Activated naive CD8-positive, alpha-beta T cell treated with anti-CD3 and anti-CD28 coated beads, Interleukin-2, amount 10 ng/mL, durations not matched to agents 7 days and 5 days (primary cell): ENCODE data around the gene INAVA. TPM values are rescaled to one million over a fixed set of nuclear protein-coding genes. Genes with fewer than 3 reads are reported as not detected.

Experiments
- ATAC-seq: fragments of 150-1000 bp; cut with Tn5 transposase; one replicate; pipeline ENCODE4 v1.10.0; 2021; ENCODE audit warnings: low read depth, moderate library complexity
- POLR2A ChIA-PET: fragments of 350-600 bp; sonication (Branson Sonifier 250); formaldehyde crosslinking; loops from one replicate; lab custom pipeline; 2021; ENCODE audit warnings: antibody characterized with exemption; lab: Charles Lee
- DNase-seq: peaks from one replicate; pipeline ENCODE4 v3.0.0; 2021
- H3K27ac Mint-ChIP-seq: one replicate; pipeline ENCODE4 v1.8.0; 2022; ENCODE audit warnings: mild to moderate bottlenecking, mixed read lengths
- H3K27me3 Mint-ChIP-seq: one replicate; pipeline ENCODE4 v1.8.0; 2022; ENCODE audit warnings: mild to moderate bottlenecking, moderate library complexity, mixed read lengths
- H3K36me3 Mint-ChIP-seq: one replicate; pipeline ENCODE4 v1.8.0; 2021; ENCODE audit warnings: mild to moderate bottlenecking, mixed read lengths
- H3K4me1 Mint-ChIP-seq: one replicate; pipeline ENCODE4 v1.8.0; 2021; ENCODE audit warnings: mixed read lengths
- H3K4me3 Mint-ChIP-seq: one replicate; pipeline ENCODE4 v1.8.0; 2022; ENCODE audit warnings: mild to moderate bottlenecking, moderate library complexity, mixed read lengths
- H3K9me3 Mint-ChIP-seq: one replicate; pipeline ENCODE4 v1.8.0; 2021; ENCODE audit warnings: mixed read lengths
- total RNA-seq, 2 experiments: library from RNA; stranded (reverse); gene quantifications; one replicate each; pipeline ENCODE4 v1.2.3, GENCODE V29; 2021

INAVA gene
- total RNA-seq, 2 experiments from 2014 or later, result 0.14 to 0.25 TPM

DNA sequence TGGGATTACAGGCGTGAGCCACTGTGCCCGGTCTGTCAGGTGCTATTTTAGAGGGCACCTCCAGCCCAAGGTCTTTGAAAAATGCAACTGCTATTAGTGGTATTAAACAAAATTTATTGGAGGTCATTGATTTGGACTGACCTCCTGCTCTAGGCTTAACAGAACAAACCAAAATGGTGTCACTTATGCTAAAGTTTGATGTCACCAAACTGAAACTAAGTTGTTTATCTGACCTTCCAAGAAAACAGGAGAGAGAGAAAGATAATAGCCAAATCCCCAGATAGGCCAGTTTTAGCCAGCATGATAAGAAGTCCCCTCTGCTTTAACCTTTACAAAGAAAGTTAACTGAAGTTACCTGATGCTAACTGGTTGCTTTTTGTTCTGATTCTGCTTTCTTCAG is 8.1 kb upstream of the INAVA start:
- Mint-ChIP-seq H3K36me3 (peaks cover 4% of the 10 kb centered on the region), H3K9me3 (no peaks in the 10 kb centered on the region), H3K27me3 (peaks cover 14% of the 10 kb centered on the region), H3K4me1 (peaks cover 49% of the 10 kb centered on the region), H3K27ac (no peak overlapping the region), H3K4me3 (no peak overlapping the region)
- ATAC-seq (no peak), DNase-seq (peak; percentile 11)
- POLR2A ChIA-PET, result interaction anchor here (0.6 kb wide), 1 partner anchor 217 kb away, joined by 3 read pairs; no protein-coding TSS in a partner anchor

GRCh38 chr1:200887036-200887435 is 7.7 kb upstream of the INAVA start:
- DNase-seq (peak; percentile 21), ATAC-seq (no peak)
- Mint-ChIP-seq H3K36me3 (peaks cover 4% of the 10 kb centered on the region), H3K4me3 (no peak overlapping the region), H3K4me1 (peaks cover 53% of the 10 kb centered on the region), H3K27me3 (peaks cover 16% of the 10 kb centered on the region), H3K27ac (no peak overlapping the region), H3K9me3 (no peaks in the 10 kb centered on the region)
- POLR2A ChIA-PET, result interaction anchor here (0.6 kb wide), 1 partner anchor 217 kb away, joined by 3 read pairs; no protein-coding TSS in a partner anchor

- H3K4me1 Mint-ChIP-seq, result peaks cover 61% of the 10 kb centered on the region
- peaks cover 25% of the 10 kb centered on the region for H3K27me3 Mint-ChIP-seq
- no peaks in the 10 kb centered on the region for H3K9me3 Mint-ChIP-seq
- POLR2A ChIA-PET, result interaction anchor here (1.2 to 2.0 kb wide), 4 partner anchors 12 to 218 kb away, joined by 5 to 9 read pairs (median 9); partner anchors contain the start of gene DDX59
- H3K4me3 Mint-ChIP-seq, result peak overlapping the region; percentile 59
- H3K36me3 Mint-ChIP-seq, result peaks cover 4% of the 10 kb centered on the region
- ATAC-seq (peak; percentile 43), DNase-seq (no peak)
- H3K27ac Mint-ChIP-seq, result peak overlapping the region; percentile 65
These were observed 6.8 kb upstream of the INAVA start for GRCh38 chr1:200887772-200888348.

GRCh38 chr1:200888349-200888838 is 6.3 kb upstream of the INAVA start:
- H3K27ac Mint-ChIP-seq, result no peak overlapping the region
- ATAC-seq (peak; percentile 95), DNase-seq (peak; percentile 69)
- POLR2A ChIA-PET, result interaction anchor here (1.0 to 2.0 kb wide), 5 partner anchors 12 to 218 kb away, joined by 3 to 9 read pairs (median 9); partner anchors contain the start of gene DDX59
- peaks cover 4% of the 10 kb centered on the region for H3K36me3 Mint-ChIP-seq
- no peaks in the 10 kb centered on the region for H3K9me3 Mint-ChIP-seq
- H3K4me3 Mint-ChIP-seq, result peak overlapping the region; percentile 59
- peaks cover 62% of the 10 kb centered on the region for H3K4me1 Mint-ChIP-seq
- H3K27me3 Mint-ChIP-seq, result peaks cover 28% of the 10 kb centered on the region

- DNase-seq (no peak), ATAC-seq (peak; percentile 15)
- H3K36me3 Mint-ChIP-seq, result peaks cover 4% of the 10 kb centered on the region
- peaks cover 62% of the 10 kb centered on the region for H3K4me1 Mint-ChIP-seq
- H3K27ac Mint-ChIP-seq, result peak overlapping the region; percentile 52
- no peaks in the 10 kb centered on the region for H3K9me3 Mint-ChIP-seq
- peak overlapping the region; percentile 59 for H3K4me3 Mint-ChIP-seq
- POLR2A ChIA-PET, result interaction anchor here (2.0 kb wide), 1 partner anchor 23 kb away, joined by 9 read pairs; no protein-coding TSS in a partner anchor
- H3K27me3 Mint-ChIP-seq, result peaks cover 33% of the 10 kb centered on the region
These were observed 5.1 kb upstream of the INAVA start for GRCh38 chr1:200889571-200889970.

- Mint-ChIP-seq H3K27me3 (peaks cover 33% of the 10 kb centered on the region), H3K36me3 (peaks cover 4% of the 10 kb centered on the region), H3K4me3 (peak overlapping the region; percentile 77), H3K9me3 (no peaks in the 10 kb centered on the region), H3K27ac (peak overlapping the region; percentile 52), H3K4me1 (peaks cover 62% of the 10 kb centered on the region)
- DNase-seq (no peak), ATAC-seq (no peak)
- POLR2A ChIA-PET, result interaction anchor here (0.7 kb wide), 1 partner anchor 16 kb away, joined by 3 read pairs; no protein-coding TSS in a partner anchor
These were observed 4.7 kb upstream of the INAVA start for GRCh38 chr1:200890027-200890426.

GRCh38 chr1:200890818-200891773 is 3.6 kb upstream of the INAVA start:
- ATAC-seq, result no peak
- no peak overlapping the region for H3K27ac Mint-ChIP-seq
- H3K4me1 Mint-ChIP-seq, result peaks cover 55% of the 10 kb centered on the region
- peak overlapping the region; percentile 77 for H3K4me3 Mint-ChIP-seq
- DNase-seq, result peak; percentile 56
- POLR2A ChIA-PET, result interaction anchor here (0.7 to 1.8 kb wide), 2 partner anchors 10 to 15 kb away, joined by 3 read pairs; no protein-coding TSS in a partner anchor
- H3K9me3 Mint-ChIP-seq, result no peaks in the 10 kb centered on the region
- H3K27me3 Mint-ChIP-seq, result peaks cover 39% of the 10 kb centered on the region
- H3K36me3 Mint-ChIP-seq, result peaks cover 4% of the 10 kb centered on the region

GRCh38 chr1:200891774-200892157 is 2.9 kb upstream of the INAVA start:
- H3K36me3 Mint-ChIP-seq, result peaks cover 4% of the 10 kb centered on the region
- POLR2A ChIA-PET, result interaction anchor here (1.8 kb wide), 1 partner anchor 9 kb away, joined by 3 read pairs; no protein-coding TSS in a partner anchor
- DNase-seq (no peak), ATAC-seq (no peak)
- H3K27me3 Mint-ChIP-seq, result peaks cover 39% of the 10 kb centered on the region
- H3K27ac Mint-ChIP-seq, result no peak overlapping the region
- H3K4me3 Mint-ChIP-seq, result peak overlapping the region; percentile 68
- peaks cover 53% of the 10 kb centered on the region for H3K4me1 Mint-ChIP-seq
- H3K9me3 Mint-ChIP-seq, result no peaks in the 10 kb centered on the region

DNA sequence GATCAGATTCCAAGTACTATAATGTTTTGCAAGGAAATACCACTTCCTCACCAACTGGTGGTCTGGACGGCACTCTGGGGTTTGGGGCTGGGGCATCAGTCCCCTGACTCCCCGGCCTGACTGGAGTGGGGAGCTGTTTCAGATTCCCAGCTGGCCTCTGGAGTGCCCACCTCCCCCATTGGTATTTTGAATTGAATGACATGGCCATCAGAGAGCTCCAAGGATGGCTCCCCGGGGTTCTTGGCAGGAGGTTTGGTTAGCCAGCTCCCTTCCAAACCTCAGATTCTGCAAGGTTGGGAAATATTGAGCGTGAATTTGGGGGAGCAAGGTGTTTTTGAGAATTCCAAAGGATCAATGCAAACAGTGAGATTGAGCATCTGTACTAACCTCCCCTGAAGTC is 2.2 kb upstream of the INAVA start:
- Mint-ChIP-seq H3K36me3 (peaks cover 4% of the 10 kb centered on the region), H3K4me3 (no peak overlapping the region), H3K9me3 (no peaks in the 10 kb centered on the region), H3K27ac (no peak overlapping the region), H3K27me3 (peaks cover 42% of the 10 kb centered on the region), H3K4me1 (peaks cover 47% of the 10 kb centered on the region)
- ATAC-seq (no peak), DNase-seq (no peak)
- POLR2A ChIA-PET, result interaction anchor here (1.8 kb wide), 1 partner anchor 8 kb away, joined by 3 read pairs; no protein-coding TSS in a partner anchor

- no peak overlapping the region for H3K4me3 Mint-ChIP-seq
- POLR2A ChIA-PET, result no interaction called here
- no peak for ATAC-seq
- H3K4me1 Mint-ChIP-seq, result peaks cover 43% of the 10 kb centered on the region
- no peaks in the 10 kb centered on the region for H3K9me3 Mint-ChIP-seq
- peaks cover 46% of the 10 kb centered on the region for H3K27me3 Mint-ChIP-seq
- DNase-seq, result no peak
- peaks cover 4% of the 10 kb centered on the region for H3K36me3 Mint-ChIP-seq
- no peak overlapping the region for H3K27ac Mint-ChIP-seq
These were observed 1.7 kb upstream of the INAVA start for GRCh38 chr1:200892958-200893357.

GRCh38 chr1:200893411-200893901 is 1.2 kb upstream of the INAVA start:
- Mint-ChIP-seq H3K36me3 (peaks cover 4% of the 10 kb centered on the region), H3K9me3 (no peaks in the 10 kb centered on the region), H3K27ac (no peak overlapping the region), H3K27me3 (peaks cover 50% of the 10 kb centered on the region), H3K4me1 (peaks cover 38% of the 10 kb centered on the region), H3K4me3 (no peak overlapping the region)
- ATAC-seq (no peak), DNase-seq (no peak)
- POLR2A ChIA-PET, result no interaction called here

DNA sequence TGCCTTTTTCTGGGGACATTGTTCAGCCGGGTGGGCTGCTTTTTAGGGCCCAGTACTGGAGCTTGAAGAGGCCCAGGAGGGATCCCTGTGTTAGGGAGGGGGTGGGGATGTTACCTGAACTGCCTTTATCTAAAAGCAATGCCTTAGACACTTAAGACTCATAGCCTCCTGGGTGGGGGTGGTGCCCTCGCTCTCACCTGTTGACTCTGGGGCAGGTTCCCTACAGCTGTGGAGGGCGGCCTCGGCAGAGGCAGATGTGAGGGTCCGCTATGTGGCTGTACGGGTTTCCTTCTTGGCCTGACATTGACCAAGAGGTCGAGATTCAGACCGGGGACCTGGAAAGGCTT is 716 bp downstream of the INAVA start:
- Mint-ChIP-seq H3K36me3 (peaks cover 3% of the 10 kb centered on the region), H3K27ac (no peak overlapping the region), H3K4me1 (peaks cover 22% of the 10 kb centered on the region), H3K4me3 (no peak overlapping the region), H3K9me3 (no peaks in the 10 kb centered on the region), H3K27me3 (peaks cover 54% of the 10 kb centered on the region)
- POLR2A ChIA-PET, result no interaction called here
- no peak for ATAC-seq
- DNase-seq, result no peak
